Measurements from ENCODE around the gene FAM161A. TPM values are rescaled to one million over a fixed set of nuclear protein-coding genes. Genes with fewer than 3 reads are reported as not detected.
A peak's percentile ranks its signal among the peaks of the same experiment; 100 is the strongest.

FAM161A gene
- total and polyA plus RNA-seq, 4 experiments from 2014 or later = 0.77 to 5.4 (median 3.1) TPM

- Mint-ChIP-seq H3K27me3 (no peaks in the 10 kb centered on the region), H3K9me3 (no peaks in the 10 kb centered on the region), H3K4me3 (no peak overlapping the region), H3K27ac (no peak overlapping the region), H3K36me3 (peaks cover 0 to 5% of the 10 kb centered on the region in 2 donors), H3K4me1 (no peaks in the 10 kb centered on the region)
- DNase-seq = no peak
- H3K36me3 ChIP-seq (ENCODE audit: insufficient read depth, low read length) = no peaks in the 10 kb centered on the region
- H3K4me3 ChIP-seq (ENCODE audit: low read length in 2 of 2) = no peak overlapping the region
- no peaks in the 10 kb centered on the region for H3K4me1 ChIP-seq (ENCODE audit: insufficient read depth, low read length)
- ChIA-PET POLR2A (ENCODE audit: partially characterized antibody) (no interaction called here), CTCF (ENCODE audit: partially characterized antibody) (no interaction called here)
- no peaks in the 10 kb centered on the region for H3K9me3 ChIP-seq (ENCODE audit: control insufficient read depth in 1 of 2, low read length in 2 of 2)
- intact Hi-C loops (cut with micrococcal nuclease) = no loop called here
- H3K27ac ChIP-seq (ENCODE audit: low read depth, low read length) = no peak overlapping the region
- no peaks in the 10 kb centered on the region for H3K27me3 ChIP-seq (ENCODE audit: insufficient read depth, low read length)
These were observed 12.6 kb downstream of the FAM161A start for GRCh38 chr2:61841286-61841685.

DNA sequence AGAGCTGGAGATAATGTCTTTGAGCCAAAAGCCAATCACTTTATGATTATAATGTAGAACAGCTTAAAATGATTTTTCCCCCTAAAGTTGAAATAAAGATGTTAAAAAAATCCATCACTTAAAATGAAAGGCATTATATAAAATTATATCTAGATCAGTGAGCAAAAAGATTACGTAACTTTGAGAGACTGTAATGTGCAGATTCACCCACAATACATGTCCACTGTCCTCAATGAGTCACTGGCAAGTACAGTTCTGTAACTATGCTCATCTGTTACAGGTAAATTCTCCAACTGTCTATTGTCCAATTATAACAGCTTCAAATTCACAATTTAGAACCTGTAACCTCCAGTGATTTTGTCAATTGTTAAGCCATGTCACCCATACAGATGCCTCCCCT, 19.0 kb downstream of the FAM161A start:
- intact Hi-C loops (cut with micrococcal nuclease) = no loop called here
- Histone ChIP-seq H3K27ac (ENCODE audit: low read depth, low read length) (no peak overlapping the region), H3K4me1 (ENCODE audit: insufficient read depth, low read length) (no peaks in the 10 kb centered on the region), H3K9me3 (ENCODE audit: control insufficient read depth in 1 of 2, low read length in 2 of 2) (no peaks in the 10 kb centered on the region), H3K36me3 (ENCODE audit: insufficient read depth, low read length) (no peaks in the 10 kb centered on the region), H3K4me3 (ENCODE audit: low read length in 2 of 2) (no peak overlapping the region), H3K27me3 (ENCODE audit: insufficient read depth, low read length) (no peaks in the 10 kb centered on the region)
- H3K4me1 Mint-ChIP-seq = no peaks in the 10 kb centered on the region
- ChIA-PET POLR2A (ENCODE audit: partially characterized antibody) (no interaction called here), CTCF (ENCODE audit: partially characterized antibody) (no interaction called here)
- peaks cover 0 to 6% of the 10 kb centered on the region in 2 donors for H3K36me3 Mint-ChIP-seq
- H3K27ac Mint-ChIP-seq = no peak overlapping the region
- no peak for DNase-seq
- H3K4me3 Mint-ChIP-seq = no peak overlapping the region
- H3K27me3 Mint-ChIP-seq = no peaks in the 10 kb centered on the region
- no peaks in the 10 kb centered on the region for H3K9me3 Mint-ChIP-seq

DNA sequence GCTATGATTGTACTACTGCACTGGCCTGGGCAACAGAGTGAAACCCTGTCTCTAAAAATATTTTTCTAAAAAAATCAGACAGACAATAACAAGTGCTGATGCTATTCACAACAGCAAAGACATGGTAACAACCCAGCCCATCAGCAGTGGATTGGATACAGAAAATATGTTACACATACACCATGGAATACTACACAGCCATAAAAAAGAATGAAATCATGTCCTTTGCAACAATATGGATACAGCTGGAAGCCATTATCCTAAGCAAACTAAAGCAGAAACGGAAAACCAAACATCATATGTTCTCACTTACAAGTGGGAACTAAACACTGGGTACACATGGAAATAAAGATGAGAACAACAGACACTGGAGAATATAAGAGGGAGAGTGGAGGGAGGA, 19.9 kb downstream of the FAM161A start:
- H3K27me3 Mint-ChIP-seq = no peaks in the 10 kb centered on the region
- Histone ChIP-seq H3K27me3 (ENCODE audit: insufficient read depth, low read length) (no peaks in the 10 kb centered on the region), H3K9me3 (ENCODE audit: control insufficient read depth in 1 of 2, low read length in 2 of 2) (no peaks in the 10 kb centered on the region), H3K4me1 (ENCODE audit: insufficient read depth, low read length) (no peaks in the 10 kb centered on the region), H3K4me3 (ENCODE audit: low read length in 2 of 2) (no peak overlapping the region), H3K36me3 (ENCODE audit: insufficient read depth, low read length) (no peaks in the 10 kb centered on the region), H3K27ac (ENCODE audit: low read depth, low read length) (no peak overlapping the region)
- no peak for DNase-seq
- no peaks in the 10 kb centered on the region for H3K9me3 Mint-ChIP-seq
- peaks cover 0 to 7% of the 10 kb centered on the region in 2 donors for H3K36me3 Mint-ChIP-seq
- H3K27ac Mint-ChIP-seq = no peak overlapping the region
- H3K4me3 Mint-ChIP-seq = no peak overlapping the region
- intact Hi-C loops (cut with micrococcal nuclease) = no loop called here
- ChIA-PET POLR2A (ENCODE audit: partially characterized antibody) (interaction anchor here (0.6 kb wide), 1 partner anchor 16 kb away, joined by 3 read pairs; no protein-coding TSS in a partner anchor), CTCF (ENCODE audit: partially characterized antibody) (no interaction called here)
- H3K4me1 Mint-ChIP-seq = no peaks in the 10 kb centered on the region

DNA sequence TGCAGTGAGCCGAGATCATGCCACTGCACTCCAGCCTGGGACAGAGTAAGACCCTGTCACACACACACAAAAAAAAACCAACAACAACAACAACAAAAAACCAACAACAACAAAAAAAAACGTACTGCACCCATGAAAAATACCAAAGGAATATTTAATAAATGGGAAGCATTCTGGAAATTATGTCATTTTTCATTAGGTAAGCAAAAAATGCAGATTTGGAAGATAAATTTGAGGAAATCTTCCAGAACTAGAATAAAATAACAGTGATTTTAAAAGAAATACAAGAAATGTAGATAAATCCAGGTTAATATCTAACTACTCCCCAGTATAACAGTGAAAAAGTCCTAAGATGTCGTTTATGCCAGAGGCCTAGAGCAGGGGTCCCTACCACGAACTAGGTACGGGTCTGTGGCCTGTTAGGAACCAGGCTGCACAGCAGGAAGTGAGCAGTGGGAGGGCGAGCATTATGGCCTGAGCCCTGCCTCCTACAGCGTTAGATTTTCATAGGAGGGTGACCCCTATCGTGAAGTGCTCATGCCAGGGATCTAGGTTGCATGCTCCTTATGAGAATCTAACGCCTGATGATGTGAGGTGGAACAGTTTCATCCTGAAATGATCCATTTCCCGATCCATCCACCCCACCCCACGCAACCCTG, 21.5 kb downstream of the FAM161A start:
- CTCF ChIA-PET (ENCODE audit: partially characterized antibody) = no interaction called here
- Histone ChIP-seq H3K27me3 (ENCODE audit: insufficient read depth, low read length) (no peaks in the 10 kb centered on the region), H3K4me1 (ENCODE audit: insufficient read depth, low read length) (no peaks in the 10 kb centered on the region), H3K27ac (ENCODE audit: low read depth, low read length) (no peak overlapping the region), H3K9me3 (ENCODE audit: control insufficient read depth in 1 of 2, low read length in 2 of 2) (no peaks in the 10 kb centered on the region), H3K4me3 (ENCODE audit: low read length in 2 of 2) (no peak overlapping the region), H3K36me3 (ENCODE audit: insufficient read depth, low read length) (no peaks in the 10 kb centered on the region)
- POLR2A ChIA-PET (ENCODE audit: partially characterized antibody) = no interaction called here
- Mint-ChIP-seq H3K4me1 (no peaks in the 10 kb centered on the region), H3K9me3 (no peaks in the 10 kb centered on the region), H3K36me3 (peaks cover 0 to 7% of the 10 kb centered on the region in 2 donors), H3K4me3 (no peak overlapping the region), H3K27ac (peak overlapping the region in 1 of 7 donors; percentile 46), H3K27me3 (no peaks in the 10 kb centered on the region)
- intact Hi-C loops (cut with micrococcal nuclease) = no loop called here
- no peak for DNase-seq

DNA sequence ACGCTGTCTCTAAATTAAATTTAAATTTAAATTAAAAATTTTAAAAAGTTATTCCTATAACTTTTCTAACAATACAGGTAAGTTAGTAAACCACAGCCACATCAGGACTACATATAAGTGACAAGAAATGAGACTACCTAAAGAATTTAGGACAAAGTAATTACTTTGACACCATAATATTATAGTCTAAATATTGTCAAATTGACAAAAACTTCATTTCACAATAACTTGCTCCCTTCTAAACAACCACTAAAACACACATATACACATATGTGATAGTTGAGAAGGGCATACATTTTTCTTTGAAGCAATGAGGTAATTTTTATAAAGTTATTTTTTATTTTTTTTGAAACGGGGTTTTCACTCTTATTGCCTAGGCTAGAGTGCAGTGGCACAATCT, 31.6 kb downstream of the FAM161A start:
- H3K4me3 Mint-ChIP-seq = no peak overlapping the region
- Histone ChIP-seq H3K9me3 (ENCODE audit: control insufficient read depth in 1 of 2, low read length in 2 of 2) (no peaks in the 10 kb centered on the region), H3K27ac (ENCODE audit: low read depth, low read length) (no peak overlapping the region), H3K27me3 (ENCODE audit: insufficient read depth, low read length) (no peaks in the 10 kb centered on the region), H3K4me3 (ENCODE audit: low read length in 2 of 2) (no peak overlapping the region), H3K4me1 (ENCODE audit: insufficient read depth, low read length) (no peaks in the 10 kb centered on the region), H3K36me3 (ENCODE audit: insufficient read depth, low read length) (no peaks in the 10 kb centered on the region)
- no peak for DNase-seq
- no peaks in the 10 kb centered on the region for H3K36me3 Mint-ChIP-seq
- POLR2A ChIA-PET (ENCODE audit: partially characterized antibody) = no interaction called here
- no peaks in the 10 kb centered on the region for H3K4me1 Mint-ChIP-seq
- CTCF ChIA-PET (ENCODE audit: partially characterized antibody) = no interaction called here
- H3K27me3 Mint-ChIP-seq = peaks cover 0 to 1% of the 10 kb centered on the region in 2 donors
- intact Hi-C loops (cut with micrococcal nuclease) = no loop called here
- H3K9me3 Mint-ChIP-seq = peaks cover 0 to 2% (median 0%) of the 10 kb centered on the region in 8 donors
- H3K27ac Mint-ChIP-seq = no peak overlapping the region

DNA sequence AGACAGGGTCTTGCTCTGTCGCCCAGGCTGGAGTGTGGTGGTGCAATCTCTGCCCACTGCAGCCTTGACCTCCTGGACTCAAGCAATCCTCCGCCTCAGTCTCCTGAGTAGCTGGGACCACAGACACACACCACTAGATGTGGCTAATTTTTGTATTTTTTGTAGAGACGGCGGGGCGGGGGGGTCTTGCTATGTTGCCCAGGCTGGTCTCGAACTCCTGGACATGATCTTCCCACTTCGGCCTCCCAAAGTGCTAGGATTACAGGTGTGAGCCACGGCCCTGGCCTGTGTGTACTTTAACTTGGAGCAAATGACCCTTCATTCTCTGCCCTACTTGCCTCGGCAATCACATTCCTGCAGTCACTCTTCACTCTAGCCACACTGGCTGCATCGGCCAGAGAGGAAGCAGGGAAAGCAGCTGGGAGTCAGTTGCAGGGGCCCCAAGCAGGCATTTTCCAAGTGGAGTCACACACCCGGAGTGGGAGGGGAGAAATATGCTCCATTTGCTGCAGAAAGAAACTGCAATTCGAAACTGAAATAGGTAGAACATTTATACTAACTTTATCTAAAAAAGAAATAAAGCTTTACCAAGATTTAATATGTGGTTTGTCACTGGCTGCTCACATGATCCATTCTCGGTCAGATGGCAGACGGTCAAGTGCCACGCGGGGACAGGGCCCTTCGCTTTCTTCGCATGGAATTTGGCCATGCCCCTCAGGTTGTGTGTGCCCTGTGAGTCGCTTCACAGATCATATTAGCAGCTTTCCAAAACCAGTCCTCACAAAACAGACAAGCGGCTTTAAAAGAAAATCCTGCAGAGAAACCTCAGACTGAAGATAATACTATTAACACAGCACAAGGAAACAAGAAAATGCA, 37.1 kb downstream of the FAM161A start:
- Mint-ChIP-seq H3K27me3 (peaks cover 5 to 11% of the 10 kb centered on the region in 2 donors), H3K9me3 (peaks cover 0 to 1% (median 0%) of the 10 kb centered on the region in 8 donors), H3K27ac (no peak overlapping the region), H3K4me3 (no peak overlapping the region), H3K36me3 (no peaks in the 10 kb centered on the region), H3K4me1 (no peaks in the 10 kb centered on the region)
- Histone ChIP-seq H3K4me3 (ENCODE audit: low read length in 2 of 2) (no peak overlapping the region), H3K9me3 (ENCODE audit: control insufficient read depth in 1 of 2, low read length in 2 of 2) (no peaks in the 10 kb centered on the region), H3K27ac (ENCODE audit: low read depth, low read length) (no peak overlapping the region), H3K4me1 (ENCODE audit: insufficient read depth, low read length) (no peaks in the 10 kb centered on the region), H3K36me3 (ENCODE audit: insufficient read depth, low read length) (no peaks in the 10 kb centered on the region), H3K27me3 (ENCODE audit: insufficient read depth, low read length) (no peaks in the 10 kb centered on the region)
- intact Hi-C loops (cut with micrococcal nuclease) = no loop called here
- DNase-seq = no peak
- ChIA-PET CTCF (ENCODE audit: partially characterized antibody) (no interaction called here), POLR2A (ENCODE audit: partially characterized antibody) (no interaction called here)

DNA sequence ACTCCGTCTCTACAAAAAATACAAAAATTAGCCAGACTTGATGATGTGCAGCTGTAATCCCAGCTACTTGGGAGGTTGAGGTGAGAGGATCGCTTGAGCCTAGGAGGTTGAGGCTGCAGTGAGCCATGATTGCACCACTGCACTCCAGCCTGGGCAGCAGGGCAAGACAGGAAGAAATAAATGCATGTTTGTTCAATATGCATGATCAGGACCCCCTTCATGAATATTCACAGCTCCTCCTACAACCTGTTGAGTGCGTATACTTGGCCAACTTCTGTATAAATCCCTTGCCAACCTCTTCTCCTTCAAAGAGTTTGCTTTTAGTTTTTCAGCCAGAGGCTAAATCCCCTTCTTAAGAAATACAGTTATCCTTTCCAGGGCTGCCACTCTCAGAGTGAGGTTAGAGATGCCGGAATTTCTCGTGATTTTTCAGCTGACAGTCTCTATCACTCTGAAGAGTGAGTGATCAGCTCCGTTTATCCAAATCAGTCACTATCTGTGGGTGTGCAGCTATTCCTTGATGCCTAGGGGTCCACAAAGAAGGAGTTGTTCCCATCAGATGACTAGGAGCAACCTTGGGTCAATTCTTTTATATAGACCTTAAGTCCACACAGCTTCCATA, 39.2 kb downstream of the FAM161A start:
- Histone ChIP-seq H3K36me3 (ENCODE audit: insufficient read depth, low read length) (no peaks in the 10 kb centered on the region), H3K9me3 (ENCODE audit: control insufficient read depth in 1 of 2, low read length in 2 of 2) (no peaks in the 10 kb centered on the region), H3K4me1 (ENCODE audit: insufficient read depth, low read length) (no peaks in the 10 kb centered on the region), H3K27me3 (ENCODE audit: insufficient read depth, low read length) (no peaks in the 10 kb centered on the region), H3K4me3 (ENCODE audit: low read length in 2 of 2) (no peak overlapping the region), H3K27ac (ENCODE audit: low read depth, low read length) (no peak overlapping the region)
- intact Hi-C loops (cut with micrococcal nuclease) = no loop called here
- Mint-ChIP-seq H3K9me3 (peaks cover 0 to 1% (median 0%) of the 10 kb centered on the region in 8 donors), H3K36me3 (no peaks in the 10 kb centered on the region), H3K4me1 (no peaks in the 10 kb centered on the region), H3K27ac (no peak overlapping the region), H3K27me3 (peaks cover 5 to 11% of the 10 kb centered on the region in 2 donors), H3K4me3 (no peak overlapping the region)
- POLR2A ChIA-PET (ENCODE audit: partially characterized antibody) = no interaction called here
- DNase-seq = no peak
- CTCF ChIA-PET (ENCODE audit: partially characterized antibody) = no interaction called here
